Renal cortex interstitium (tissue), 15 donors: Measurements from ENCODE around the gene C6orf136. TPM values are rescaled to one million over a fixed set of nuclear protein-coding genes. Genes with fewer than 3 reads are reported as not detected.
A peak's percentile ranks its signal among the peaks of the same experiment; 100 is the strongest.

Experiments used
- DNase-seq, 11 donors: peaks; one replicate each; pipeline ENCODE4 v3.0.0-alpha.2; 2013; ENCODE audit warnings: low read depth in 9 of 11, low spot score in 4 of 11; ENCODE audit errors: extremely low read depth in 1 of 11
- long read RNA-seq, 16 experiments: transcript quantifications; one replicate each; lab custom pipeline, GENCODE V29; 2026
- polyA plus RNA-seq, 3 donors: library from polyadenylated mRNA; unstranded; fragments of 120-200 nt; gene quantifications; one replicate each; pipeline ENCODE4 v1.2.1, GENCODE V29; 2013; ENCODE audit not compliant: insufficient read length in 3 of 3

C6orf136 gene
- 10 to 100 TPM; 18.2 to 29.8 (median 18.6) TPM for polyA plus RNA-seq
- long read RNA-seq, donor 1, partial matches to known transcripts: 0 of 2 reads
- long read RNA-seq, donor 1, other reads (novel, unspliced or antisense): 0 of 2 reads
- long read RNA-seq, donor 2, partial matches to known transcripts: 0 of 4 reads
- long read RNA-seq, donor 2, other reads (novel, unspliced or antisense): 0 of 4 reads
- long read RNA-seq, donor 3, transcript C6orf136-201 (6 exons, 1,978 nt): major isoform, 5 of 7 reads
- long read RNA-seq, donor 3, partial matches to known transcripts: 0 of 7 reads
- long read RNA-seq, donor 3, other reads (novel, unspliced or antisense): 0 of 7 reads
- long read RNA-seq, donor 4, partial matches to known transcripts: 0 of 2 reads
- long read RNA-seq, donor 4, other reads (novel, unspliced or antisense): 0 of 2 reads
- long read RNA-seq, donor 5: 0 reads
- long read RNA-seq, donor 6, partial matches to known transcripts: 30 of 37 reads
- long read RNA-seq, donor 6, other reads (novel, unspliced or antisense): 0 of 37 reads
- long read RNA-seq, donor 7, partial matches to known transcripts: 0 of 4 reads
- long read RNA-seq, donor 7, other reads (novel, unspliced or antisense): 0 of 4 reads
- long read RNA-seq, donor 8: 0 reads
- long read RNA-seq, donor 9, partial matches to known transcripts: 0 of 5 reads
- long read RNA-seq, donor 9, other reads (novel, unspliced or antisense): 0 of 5 reads
- long read RNA-seq, donor 10, transcript C6orf136-203 (6 exons, 1,402 nt): major isoform, 7 of 16 reads
- long read RNA-seq, donor 10, partial matches to known transcripts: 7 of 16 reads
- long read RNA-seq, donor 10, other reads (novel, unspliced or antisense): 0 of 16 reads
- long read RNA-seq, donor 11, partial matches to known transcripts: 0 of 3 reads
- long read RNA-seq, donor 11, other reads (novel, unspliced or antisense): 0 of 3 reads
- long read RNA-seq, donor 12, partial matches to known transcripts: 0 of 6 reads
- long read RNA-seq, donor 12, other reads (novel, unspliced or antisense): 6 of 6 reads
- long read RNA-seq, donor 13: 0 reads
- long read RNA-seq, donor 14, partial matches to known transcripts: 7 of 11 reads
- long read RNA-seq, donor 14, other reads (novel, unspliced or antisense): 0 of 11 reads
- long read RNA-seq, donor 15, partial matches to known transcripts: 0 of 4 reads
- long read RNA-seq, donor 15, other reads (novel, unspliced or antisense): 0 of 4 reads
- long read RNA-seq, donor 16, transcript C6orf136-203 (6 exons, 1,402 nt): minor isoform, 6 of 15 reads
- long read RNA-seq, donor 16, transcript C6orf136-201 (6 exons, 1,978 nt): major isoform, 8 of 15 reads
- long read RNA-seq, donor 16, partial matches to known transcripts: 0 of 15 reads
- long read RNA-seq, donor 16, other reads (novel, unspliced or antisense): 0 of 15 reads

GRCh38 chr6:30646450-30647241 lies at the start of gene C6orf136:
Gene C6orf136 (plus strand): TSS chr6:30647133. CDS start chr6:30647232, 99 bp downstream.
- peak; percentile 74 to 88 (median 85) for DNase-seq

DNA sequence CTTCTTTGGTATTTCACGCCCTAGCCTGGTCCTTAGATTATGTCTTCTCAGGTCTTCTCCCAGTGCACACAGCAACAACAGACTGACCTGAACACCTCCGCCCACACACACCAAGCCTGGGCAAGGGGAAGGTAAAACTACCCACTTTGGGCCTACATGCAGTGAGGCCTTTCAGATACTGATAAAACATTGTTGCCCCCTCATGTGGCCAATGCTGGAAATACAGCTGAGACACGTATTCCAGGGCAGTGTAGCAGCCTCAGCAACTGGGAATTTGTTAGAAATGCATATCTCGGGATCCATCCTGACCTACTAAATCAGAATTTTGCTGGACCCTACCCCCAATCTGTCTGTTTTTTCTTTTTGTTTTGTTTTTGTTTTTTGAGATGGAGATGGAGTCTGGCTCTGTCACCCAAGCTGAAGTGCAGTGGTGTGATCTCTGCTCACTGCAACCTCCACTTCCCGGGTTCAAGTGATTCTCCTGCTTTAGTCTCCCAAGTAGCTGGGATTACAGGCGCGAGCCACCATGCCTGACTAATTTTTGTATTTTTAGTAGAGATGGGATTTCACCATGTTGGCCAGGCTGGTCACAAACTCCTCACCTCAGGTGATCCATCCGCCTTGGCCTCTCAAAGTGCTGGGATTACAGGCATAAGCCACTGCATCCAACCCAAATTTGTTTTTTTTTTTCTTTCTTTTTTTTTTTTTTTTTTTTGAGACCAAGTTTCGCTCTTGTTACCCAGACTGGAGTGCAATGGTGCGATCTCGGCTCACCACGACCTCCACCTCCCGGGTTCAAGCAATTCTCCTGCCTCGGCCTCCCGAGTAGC lies 49.4 kb upstream of the C6orf136 start:
- peak in 6 of 11 donors; percentile 57 to 77 (median 66) for DNase-seq

DNA sequence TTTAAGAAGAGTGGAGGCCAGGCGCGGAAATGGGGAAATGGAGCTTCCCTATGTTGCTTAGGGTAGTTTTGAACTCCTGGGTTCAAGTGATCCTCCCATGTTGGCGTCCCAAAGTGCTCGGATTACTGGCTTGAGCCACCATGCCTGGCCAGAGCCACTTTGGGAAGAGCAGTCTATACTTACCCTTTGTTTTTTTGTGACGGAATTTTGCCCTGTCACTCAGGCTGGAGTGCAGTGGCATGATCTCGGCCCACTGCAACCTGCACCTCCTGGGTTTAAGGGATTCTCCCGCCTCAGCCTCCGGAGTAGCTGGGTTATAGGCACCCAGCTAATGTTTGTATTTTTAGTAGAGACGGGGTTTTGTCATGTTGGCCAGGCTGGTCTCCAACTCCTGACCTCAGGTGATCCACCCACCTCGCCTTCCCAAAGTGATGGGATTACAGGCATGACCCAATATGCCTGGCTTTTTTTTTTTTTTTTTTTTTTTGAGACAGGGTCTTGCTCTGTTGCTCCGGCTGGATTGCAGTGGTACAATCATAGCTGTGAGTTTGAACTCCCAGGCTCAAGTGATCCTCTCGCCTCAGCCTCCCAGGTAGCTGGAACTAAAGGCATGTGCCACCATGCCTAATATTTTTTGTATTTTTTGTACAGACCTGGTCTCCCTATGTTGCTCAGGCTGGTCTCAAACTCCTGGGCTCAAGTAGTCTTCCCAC lies 47.9 kb upstream of the C6orf136 start:
- DNase-seq: no peak

DNA sequence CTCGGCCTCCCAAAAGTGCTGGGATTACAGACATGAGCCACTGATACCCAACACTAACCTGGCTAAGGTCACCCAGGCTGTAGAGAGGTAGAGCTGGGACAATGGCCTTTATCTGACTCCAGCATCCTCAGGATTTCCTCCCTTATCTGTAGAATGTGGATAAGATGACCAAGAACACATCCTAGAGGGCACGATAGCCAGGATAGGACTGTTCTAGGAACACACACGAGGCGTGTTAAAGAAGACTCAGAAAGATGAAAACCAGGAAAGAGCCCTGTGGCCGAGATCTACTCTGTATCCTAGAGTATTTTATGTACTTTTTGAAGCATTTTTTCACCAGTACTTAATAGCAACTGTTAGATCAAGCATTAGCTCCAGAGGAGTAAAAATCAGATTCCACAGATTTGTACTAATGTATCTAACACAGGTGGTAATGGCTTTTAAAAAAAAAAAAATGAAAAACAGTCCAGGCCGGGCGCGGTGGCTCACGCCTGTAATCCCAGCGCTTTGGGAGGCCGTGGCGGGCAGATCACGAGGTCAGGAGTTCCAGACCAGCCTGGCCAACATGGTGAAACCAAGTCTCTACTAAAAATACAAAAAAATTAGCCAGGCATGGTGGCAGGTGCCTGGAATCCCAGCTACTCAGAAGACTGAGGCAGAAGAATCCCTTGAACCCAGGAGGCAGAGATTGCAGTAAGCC lies 47.2 kb upstream of the C6orf136 start:
- no peak for DNase-seq

- DNase-seq: no peak
These were observed 46.4 kb upstream of the C6orf136 start for GRCh38 chr6:30600451-30600961.

GRCh38 chr6:30601436-30601814 lies 45.5 kb upstream of the C6orf136 start:
- no peak for DNase-seq

DNA sequence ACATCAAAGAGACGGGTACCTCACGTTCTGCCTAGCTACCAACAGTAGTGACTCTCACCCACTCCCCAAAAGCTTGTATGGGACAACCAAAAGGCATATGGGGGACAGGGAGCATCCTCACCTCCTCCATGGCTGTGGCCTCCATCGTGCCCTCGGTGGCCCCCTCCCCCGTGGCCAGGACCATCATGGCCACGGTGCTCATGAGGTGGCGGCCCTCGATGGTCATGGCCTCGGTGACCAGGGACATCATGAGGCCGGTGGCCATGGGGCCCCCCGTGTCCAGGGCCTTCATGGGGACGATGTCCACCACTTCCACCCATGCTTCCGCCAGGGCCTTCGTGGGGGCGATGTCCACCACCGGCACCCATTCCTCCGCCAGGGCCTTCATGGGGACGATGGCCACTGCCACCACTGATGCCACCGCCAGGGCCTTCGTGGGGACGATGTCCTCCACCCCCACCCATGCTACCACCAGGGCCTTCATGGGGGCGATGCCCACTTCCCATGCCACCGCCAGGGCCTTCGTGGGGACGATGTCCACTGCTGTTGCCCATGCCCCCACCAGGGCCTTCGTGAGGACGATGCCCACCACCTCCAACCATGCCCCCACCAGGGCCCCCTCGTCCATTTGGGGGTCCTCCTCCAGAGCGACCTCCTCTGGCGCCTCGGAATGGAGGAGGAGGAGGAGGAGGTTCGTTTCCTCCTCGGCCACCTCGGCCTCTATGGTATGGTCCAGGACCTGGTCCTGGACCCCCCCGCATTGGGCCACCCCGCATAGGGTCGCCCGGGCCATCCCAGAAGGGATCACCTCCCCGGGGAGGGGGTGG lies 44.9 kb upstream of the C6orf136 start:
- no peak for DNase-seq

DNA sequence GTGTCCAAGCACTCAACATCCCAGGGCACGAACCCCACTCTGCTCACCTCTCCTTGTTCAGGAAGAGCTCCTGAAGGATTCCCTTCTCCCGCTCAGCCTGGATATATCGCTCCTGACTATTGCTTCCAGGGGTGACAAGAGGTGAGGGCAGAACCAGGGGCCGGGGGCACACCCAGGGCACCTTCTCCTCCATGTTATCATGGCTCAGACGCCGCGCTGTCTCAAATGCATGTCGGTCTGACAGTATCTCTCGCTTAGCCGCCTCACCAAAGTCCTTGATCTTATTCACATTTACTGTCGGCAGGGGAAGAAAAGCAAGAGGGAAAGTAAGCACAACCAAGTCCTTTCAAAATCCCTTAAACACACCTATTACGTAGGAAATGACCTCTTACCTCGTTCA lies 43.0 kb upstream of the C6orf136 start:
- no peak for DNase-seq

- no peak for DNase-seq
These were observed 36.9 kb upstream of the C6orf136 start for GRCh38 chr6:30610065-30610464.

- DNase-seq: no peak
These were observed 35.6 kb upstream of the C6orf136 start for GRCh38 chr6:30611150-30611855.

- no peak for DNase-seq
These were observed 35.1 kb upstream of the C6orf136 start for GRCh38 chr6:30611856-30612194.

- no peak for DNase-seq
These were observed 34.7 kb upstream of the C6orf136 start for GRCh38 chr6:30612213-30612612.

DNA sequence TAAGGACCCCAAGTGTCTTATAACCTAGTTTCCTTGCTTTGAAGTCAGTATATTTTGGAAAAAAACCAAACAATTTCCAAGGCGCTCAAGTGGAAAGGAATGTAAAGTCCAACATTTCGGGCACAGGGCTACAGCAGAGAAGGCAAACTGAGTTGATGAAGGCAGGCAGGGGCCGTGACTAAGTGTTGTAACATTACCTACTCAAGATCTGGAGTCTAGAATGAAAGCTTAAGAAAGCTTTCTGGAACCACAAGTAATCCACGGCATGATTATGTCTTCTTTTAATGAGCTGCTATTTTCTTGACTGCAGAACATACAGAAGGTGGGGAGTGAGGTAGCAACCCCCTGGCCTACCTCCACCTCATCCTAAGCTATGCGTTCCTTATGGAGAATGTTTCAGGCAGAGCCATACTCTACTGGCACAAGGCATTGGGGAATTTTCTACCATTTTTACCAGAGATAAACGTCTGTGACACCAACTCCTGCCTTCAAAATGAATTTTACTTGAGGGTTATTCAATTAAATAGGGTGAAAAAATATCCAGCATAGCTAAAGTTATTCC lies 34.2 kb upstream of the C6orf136 start:
- DNase-seq: peak in 1 of 11 donors; percentile 67
